ELF-1 (cell line): ENCODE data around the gene BGN.

ENCODE experiments used
- DNase-seq: peaks from one replicate; pipeline ENCODE4 v3.0.0-alpha.2; 2016; ENCODE audit warnings: low read depth, low spot score

Gene BGN

GRCh38 chrX:153526801-153527200 lies 32.0 kb downstream of the BGN start:
- no peak for DNase-seq

DNA sequence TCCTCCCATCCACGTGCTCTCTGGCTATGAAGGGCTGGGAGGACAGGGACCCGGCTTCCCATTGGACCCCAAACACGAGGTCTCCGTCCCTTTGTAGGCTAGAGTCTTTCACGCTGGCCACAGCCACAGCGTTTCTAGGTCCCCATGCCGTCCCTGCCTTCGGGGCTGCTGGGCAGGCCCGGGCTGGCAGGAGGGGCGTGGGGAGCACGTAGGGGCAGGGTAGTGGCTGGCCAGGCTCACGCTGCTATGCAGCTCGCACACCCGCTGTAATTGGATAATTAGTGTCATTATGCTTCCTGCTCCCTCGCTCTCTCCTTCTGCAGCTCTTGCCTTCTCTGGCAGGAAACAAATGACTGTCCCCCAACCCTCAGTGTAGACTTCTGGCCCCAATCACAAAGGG lies 32.4 kb downstream of the BGN start:
- peak; percentile 51 for DNase-seq

- DNase-seq = no peak
Measured at GRCh38 chrX:153530411-153531129, 35.8 kb downstream of the BGN start.

DNA sequence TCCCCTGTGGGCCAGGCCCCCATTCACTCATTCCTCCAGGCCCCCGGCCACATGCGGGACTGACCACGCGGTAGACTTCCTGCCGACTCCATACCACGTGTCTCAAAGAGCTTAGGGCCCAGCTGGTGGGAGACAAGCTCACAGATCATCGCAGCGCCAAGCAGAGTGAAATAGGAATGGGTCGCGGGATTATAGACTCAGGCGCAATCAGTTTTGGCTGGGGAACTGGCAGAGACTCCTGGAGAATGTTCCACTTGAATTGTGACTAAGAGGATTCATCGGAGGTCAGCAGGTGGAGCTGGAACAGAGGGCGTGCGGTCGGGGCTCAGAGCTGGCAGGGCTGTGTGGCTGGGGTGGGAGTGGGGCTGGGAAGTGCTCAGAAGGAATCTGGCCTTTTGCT lies 38.3 kb downstream of the BGN start:
- no peak for DNase-seq

DNA sequence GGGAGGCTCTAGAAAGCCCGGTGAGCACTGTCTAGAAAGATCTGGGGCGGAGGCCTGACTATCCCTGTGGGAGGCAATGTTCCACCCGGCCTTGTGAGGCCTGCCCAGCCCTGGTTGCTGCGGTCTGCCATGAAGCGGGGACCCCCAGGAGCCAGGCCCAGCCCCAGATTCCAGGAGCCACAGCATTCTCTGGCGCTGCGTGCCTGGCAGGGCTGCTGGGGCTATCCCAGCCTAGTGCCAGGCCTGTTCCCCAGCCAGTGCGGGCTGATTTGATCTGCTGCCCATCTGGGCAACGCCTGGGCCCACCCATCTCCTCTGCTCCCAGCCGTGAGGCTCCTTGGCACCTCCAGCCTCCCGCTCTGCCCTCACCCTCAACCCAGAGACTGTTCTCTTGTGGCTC lies 42.3 kb downstream of the BGN start:
- DNase-seq = no peak

GRCh38 chrX:153537526-153538295 lies 42.9 kb downstream of the BGN start:
- DNase-seq = no peak

DNA sequence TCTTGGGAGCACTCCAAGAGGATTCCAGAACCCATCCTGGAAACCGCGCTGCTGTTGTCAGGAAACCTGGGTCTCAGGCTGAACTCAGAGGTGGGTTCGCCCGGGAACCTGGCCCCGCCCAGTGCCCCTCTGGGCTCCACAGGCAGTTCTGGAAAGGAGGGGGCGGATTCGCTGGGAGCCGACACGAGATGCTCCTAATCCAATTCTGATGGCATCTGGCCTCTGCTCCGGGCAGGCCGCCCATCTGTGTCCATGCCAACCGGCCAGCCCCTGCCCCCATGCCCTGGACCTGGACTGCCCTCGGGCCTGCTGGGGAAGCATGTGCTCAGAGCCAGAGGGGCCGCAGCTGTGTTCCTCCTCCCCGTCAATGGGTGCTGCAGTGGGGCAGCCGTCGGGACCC lies 43.6 kb downstream of the BGN start:
- DNase-seq = no peak

GRCh38 chrX:153539171-153539978 lies 44.6 kb downstream of the BGN start:
- DNase-seq = peak; percentile 90

DNA sequence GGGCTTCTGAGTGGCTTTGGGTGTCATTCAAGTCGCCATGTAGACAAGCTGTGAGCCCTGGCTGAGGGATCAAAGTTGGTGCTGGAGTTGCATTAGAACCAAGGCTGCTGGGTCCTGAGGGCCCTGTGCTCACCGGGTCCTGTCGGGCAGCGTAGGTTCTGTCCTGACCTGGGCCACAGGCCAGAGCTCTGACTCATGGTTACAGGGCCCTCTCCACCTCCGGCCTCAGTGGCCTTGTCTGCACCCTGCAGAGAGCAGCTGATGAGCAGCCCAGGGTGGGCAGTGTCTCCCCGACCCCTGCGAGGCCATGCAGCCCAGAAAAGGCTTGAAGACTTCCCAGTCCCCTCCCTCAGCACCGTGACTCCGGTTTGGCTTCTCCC lies 45.2 kb downstream of the BGN start:
- DNase-seq = no peak

DNA sequence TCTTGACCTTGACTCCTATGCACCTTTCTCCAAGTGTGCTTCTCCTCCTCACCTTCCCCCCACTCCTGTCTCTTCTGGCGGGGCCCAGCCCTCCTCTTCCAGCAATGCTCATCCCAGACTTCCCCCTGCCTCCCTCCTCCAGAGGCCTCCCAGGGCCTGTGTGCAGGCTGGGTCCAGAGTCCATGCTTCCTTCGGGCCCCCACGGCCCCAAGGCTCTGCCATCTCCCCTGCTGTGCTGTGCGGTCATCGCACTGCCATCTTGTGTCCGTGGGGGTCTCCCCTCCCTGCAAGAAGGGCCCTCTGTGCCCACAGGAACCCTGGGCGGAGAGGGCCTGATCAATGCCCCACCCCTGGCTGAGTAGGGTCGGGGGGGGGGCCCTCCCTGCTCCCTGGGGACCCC lies 49.9 kb downstream of the BGN start:
- no peak for DNase-seq

DNA sequence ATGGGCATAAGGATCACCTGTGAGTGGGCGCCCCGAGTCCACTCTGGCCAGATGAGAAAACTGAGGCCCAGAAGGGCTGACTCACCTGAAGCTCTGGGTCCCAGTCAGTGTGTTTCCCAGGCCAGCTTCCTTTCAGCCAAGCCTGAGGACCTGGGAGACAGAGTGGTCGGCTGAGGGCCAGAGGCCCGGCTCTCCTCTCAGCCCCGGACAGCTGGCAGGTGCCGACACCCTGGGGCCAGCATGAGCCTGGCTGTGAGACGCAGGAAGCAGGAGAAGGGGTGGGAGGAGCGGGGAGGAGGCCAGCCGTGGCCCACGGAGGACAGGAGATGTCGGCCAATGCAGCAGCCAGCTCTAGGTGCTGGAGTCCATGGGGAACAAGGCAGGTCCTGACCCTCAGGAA lies 51.6 kb downstream of the BGN start:
- DNase-seq = no peak

DNA sequence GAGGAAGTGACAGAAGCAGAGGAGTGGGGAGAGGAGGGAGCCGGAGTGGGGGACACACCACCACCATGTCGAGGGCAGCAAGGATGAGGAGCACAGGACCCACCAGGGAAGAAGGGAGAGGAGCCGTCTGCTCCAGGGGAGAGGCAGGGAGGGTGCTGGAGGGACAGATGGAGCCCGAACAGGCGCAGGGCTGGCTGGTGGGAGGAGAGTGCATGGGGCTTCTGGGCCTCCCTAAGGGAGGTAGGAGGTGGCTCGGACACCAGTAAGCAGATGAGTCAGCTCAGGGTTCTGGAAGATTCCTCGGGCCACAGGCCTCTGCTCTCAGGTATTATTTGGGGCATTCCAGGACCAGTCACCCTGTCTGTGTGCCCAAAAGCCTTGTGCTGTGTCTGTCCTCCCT lies 52.4 kb downstream of the BGN start:
- DNase-seq = no peak

DNA sequence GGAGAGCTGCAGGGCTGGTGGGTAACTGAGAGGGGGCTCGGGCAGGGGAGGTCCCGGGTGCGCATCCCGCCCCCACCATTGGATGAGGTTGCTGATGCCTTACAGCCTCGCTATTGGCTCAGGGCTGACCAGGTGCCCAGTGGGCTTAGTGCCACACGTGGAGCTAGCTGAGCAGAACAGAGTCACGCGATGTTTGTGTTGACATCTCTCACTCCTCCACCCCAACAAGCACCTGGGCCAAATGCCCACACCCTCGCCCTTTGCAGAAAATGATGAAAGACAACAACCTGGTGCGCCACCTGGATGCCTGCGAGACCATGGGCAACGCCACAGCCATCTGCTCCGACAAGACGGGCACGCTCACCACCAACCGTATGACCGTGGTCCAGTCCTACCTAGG lies 54.5 kb downstream of the BGN start:
- DNase-seq = no peak

GRCh38 chrX:153549807-153550206 lies 55.0 kb downstream of the BGN start:
- DNase-seq = peak; percentile 61

DNA sequence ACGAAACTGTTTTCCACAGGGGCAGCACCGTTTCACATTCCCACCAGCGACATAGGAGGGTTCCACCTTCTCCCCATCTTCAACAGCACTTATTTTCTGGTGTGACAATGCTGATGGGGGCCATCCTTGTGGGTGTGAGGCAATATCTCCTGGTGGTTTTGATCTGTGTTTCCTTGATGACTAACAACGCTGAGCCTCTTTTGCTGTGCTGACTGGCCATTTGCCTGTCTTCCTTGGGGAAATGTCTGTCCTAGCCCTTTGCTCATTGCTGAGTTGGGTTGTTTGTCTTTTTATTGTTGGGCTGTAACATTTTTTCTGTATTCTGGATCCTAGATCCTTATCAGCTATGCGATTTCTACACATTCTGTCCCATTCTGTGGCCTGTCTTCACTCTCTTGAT lies 56.4 kb downstream of the BGN start:
- no peak for DNase-seq

GRCh38 chrX:153554519-153555167 lies 59.9 kb downstream of the BGN start:
- DNase-seq = peak; percentile 87

GRCh38 chrX:153556767-153557166 lies 62.0 kb downstream of the BGN start:
- DNase-seq = no peak

DNA sequence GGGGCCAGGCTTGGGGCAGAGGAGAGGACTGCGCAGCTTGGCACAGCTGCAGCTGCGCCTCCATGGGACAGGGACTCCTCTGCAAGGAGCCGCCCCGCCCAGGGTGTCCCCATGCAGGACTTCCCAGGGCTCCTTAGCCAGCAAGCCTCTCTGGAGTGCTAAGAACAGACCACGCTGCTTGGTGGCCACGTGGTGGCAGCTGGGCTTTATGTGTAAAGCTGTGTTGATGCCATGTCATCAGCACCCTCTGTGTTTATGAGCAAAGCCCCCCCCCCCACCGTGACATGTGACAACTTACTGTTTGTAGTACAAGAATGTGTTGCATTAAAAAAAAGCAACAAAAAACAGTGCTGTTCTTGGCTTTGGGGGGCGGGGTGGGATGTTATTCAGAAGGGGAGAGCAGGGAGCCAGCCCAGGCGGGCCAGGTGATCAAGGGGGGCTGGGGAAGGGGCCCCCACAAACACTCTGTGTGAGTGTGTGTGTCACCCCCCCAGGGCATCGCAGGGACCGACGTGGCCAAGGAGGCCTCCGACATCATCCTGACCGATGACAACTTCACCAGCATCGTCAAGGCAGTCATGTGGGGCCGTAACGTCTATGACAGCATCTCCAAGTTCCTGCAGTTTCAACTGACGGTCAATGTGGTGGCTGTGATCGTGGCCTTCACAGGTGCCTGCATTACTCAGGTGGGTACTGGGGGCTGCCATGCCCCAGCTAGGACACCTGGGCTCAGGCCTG lies 63.0 kb downstream of the BGN start:
- no peak for DNase-seq
